SKM-1 (cell line): Measurements from ENCODE around the gene XRCC5.

ENCODE experiments used
- DNase-seq: peaks from one replicate; lab custom pipeline; 2025; ENCODE audit not compliant: unreplicated experiment; lab: John Stamatoyannopoulos, UW

Gene XRCC5

DNA sequence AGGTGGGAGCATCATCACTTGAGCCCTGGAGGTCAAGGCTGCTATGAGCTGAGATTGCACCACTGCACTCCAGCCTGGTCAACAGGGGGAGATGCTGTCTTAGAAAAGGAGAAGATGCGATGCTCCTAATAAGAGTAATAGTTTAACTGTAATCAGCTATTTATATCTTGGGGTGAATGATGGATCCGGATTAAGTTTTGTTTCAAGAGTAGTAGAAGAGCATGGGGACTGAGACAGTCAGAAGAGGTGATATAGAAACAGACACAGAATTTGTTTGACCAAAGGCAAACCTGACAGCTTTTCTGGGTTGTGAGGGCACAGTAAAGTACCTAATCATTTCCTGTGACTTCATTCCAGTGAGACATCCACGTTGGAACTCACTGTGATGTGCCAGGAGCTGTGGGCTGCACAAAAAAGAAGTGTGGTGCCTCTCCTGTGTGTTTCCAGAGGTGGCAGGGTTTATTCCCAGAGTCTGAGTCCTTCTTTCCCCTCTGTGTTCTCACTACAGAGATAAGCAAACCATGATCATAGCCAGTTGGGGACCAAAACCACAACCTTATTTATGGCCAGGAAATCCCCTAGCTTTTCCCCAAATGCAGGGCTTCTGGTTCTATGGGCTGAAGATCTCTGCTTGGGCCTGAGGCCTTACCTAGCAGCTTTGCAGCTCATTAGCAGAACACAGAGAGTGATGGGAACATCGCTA lies 113.7 kb downstream of the XRCC5 start:
- no peak for DNase-seq

DNA sequence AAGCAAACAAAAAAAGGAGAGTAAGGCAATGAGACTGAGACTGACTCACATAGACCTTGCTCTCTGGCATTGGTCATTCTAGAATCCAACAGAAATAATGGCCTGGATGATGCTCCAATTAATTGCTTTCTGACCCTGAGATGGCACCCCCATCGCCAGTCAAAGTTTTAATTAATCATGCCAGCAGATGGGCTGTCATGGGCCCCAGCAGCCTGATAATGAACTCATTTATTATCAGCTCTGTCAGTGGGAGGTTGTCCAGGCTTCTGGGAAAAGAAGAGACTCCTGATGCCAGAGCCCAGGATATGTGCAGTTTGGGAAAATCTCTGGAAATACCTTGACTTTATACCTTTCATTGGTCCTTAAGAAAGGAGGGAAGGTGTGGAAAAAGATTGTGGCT lies 115.2 kb downstream of the XRCC5 start:
- no peak for DNase-seq

DNA sequence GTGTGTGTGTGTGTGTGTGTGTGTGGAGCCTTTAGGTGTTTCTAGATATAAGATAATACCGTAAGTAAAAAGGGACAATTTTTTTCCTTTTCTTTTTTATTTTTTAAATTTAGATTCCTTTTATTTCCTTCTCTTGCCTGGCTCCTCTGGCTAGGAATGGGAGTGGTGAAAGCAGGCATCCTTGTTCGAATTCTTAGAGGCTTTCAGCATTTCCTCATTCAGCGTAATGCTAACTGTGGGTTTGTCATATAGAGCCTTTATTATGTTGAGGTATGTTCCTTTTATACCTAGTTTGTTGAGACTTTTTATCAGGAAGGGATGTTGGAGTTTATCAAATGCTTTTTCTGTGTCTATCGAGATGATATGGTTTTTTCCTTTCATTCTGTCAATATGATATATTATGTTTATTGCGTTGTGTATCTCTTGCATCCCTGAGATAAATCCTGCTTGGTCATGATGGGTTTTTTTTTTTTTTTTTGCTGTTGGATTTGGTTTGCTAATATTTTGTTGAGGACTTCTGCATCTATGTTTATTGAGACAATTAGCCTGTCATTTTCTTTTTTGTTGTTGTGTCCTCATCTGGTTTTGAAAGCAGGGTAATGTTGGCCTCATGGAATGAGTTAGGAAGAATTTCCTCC lies 120.2 kb downstream of the XRCC5 start:
- DNase-seq = no peak

DNA sequence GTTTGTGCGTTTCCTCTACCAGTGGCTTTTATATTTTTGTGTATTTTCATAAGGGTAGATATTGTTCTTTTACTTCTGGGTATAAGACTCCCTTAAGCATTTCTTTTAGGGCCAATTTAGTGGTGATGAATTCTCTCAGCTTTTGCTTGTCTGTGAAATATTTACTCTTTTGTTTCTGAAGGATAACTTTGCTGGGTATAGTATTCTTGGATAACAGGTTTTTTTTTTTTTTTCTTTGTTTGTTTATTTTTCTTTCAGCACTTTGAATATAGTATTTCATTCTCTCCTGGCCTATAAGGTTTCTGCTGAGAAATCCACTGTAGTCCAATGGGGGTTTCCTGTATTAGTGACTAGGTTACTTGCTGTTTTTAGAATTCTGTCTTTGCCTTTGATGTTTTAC lies 122.7 kb downstream of the XRCC5 start:
- DNase-seq = no peak

DNA sequence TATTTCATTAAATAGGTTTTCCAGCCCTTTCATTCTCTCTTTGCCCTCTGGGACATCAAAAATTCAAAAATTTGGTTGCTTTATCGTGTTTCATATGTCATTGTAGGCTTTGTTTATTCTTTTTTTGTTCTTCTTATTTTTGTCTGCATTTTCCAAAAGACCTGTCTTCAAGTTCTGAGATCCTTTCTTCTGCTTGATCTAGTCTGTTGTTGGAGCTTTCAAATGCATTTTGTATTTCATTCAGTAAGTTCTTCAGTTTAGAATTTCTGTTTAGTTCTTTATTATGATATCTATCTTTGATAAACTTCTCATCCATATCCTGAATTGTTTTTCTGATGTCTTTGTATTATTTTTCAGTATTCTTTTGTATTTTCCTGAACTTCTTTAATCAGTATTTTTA lies 123.6 kb downstream of the XRCC5 start:
- no peak for DNase-seq

DNA sequence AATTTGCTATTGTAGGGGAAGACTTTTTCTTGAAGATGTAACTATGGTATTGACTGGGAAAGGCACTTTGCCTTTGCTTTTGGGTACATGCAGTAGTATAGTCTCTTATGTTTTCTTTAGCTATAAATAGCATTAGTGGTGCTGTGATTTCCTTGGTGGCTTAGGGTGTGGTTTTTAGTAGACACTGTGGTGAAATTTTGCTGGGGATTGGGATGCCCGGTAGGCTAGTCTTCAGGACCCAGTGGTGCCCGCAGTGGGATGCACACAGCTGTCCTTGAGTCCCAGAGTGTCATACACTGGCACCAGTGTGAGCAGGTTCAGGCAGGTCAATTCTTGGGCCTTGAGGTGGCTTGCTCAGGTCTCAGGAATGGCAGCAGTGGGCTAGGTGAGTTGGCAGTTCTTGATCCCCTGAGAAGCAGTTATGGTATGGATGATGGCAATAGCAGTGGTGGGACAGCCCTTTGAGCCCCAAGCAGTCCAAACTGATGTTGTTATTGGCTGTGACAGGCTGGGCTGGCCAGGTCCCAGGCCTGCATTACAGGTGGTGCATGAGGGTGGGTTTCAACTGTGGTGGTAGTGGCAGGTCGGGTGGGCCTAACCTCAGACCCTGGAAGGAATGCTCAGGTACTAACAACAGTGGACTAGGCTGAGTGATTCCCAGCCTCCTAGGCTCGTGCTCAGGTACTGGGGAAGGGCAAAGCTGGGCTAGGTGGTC lies 124.3 kb downstream of the XRCC5 start:
- DNase-seq = no peak

DNA sequence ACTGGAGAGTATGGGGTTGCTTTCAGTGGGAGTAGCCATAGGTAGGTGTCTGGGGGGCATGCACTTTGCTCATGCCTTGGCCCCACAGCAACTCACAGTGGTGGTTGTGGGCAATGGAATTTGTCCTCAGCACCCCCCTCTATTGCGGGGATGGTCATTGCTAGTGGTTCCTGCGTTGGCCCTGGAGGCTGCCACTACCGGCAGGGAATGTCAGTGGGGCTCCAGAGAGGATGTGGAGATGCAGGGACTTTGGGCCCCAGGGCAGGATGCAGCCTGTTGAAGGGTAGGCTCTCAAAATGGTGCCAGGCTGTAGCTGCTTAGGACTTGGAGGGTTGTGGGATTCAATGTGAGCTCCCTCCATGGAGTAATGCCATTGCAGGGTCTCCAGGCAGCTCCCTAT lies 125.0 kb downstream of the XRCC5 start:
- no peak for DNase-seq

DNA sequence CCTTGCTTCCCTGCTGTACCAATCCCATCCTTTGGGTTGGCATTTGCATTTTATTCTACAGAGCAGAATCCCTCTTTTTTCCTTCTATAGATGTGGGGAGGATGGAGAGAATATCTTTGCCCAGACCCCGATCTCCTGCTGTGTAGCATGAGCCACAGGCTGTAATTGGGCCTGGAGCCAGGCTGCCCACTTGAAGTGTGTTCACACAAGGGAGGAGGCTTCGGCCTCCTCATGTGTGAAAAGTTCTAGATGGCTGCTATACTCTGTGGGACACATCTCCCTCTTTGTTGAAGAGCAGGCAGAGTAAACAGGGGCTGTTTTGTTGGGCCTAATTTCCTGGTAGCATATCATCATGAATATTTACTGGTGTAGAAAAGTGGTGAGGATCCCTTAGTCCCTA lies 126.3 kb downstream of the XRCC5 start:
- no peak for DNase-seq

DNA sequence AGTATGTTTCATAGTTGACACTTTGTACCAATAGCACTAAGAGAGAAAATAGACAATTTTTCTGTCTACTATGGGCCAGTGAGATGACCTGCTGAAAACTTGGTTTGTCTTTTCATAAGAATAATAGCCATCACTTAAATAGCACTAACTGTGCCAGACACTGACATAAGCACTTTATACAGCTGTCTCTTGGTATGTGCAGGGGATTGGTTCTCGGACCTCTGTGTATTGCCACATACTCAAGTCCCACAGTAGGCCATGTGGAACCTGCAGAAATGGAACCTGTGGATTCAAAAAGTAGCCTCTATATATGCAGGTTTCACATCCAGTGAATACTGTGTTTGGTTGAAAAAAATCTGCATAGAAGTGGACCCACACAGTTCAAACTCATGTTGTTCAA lies 126.7 kb downstream of the XRCC5 start:
- no peak for DNase-seq

DNA sequence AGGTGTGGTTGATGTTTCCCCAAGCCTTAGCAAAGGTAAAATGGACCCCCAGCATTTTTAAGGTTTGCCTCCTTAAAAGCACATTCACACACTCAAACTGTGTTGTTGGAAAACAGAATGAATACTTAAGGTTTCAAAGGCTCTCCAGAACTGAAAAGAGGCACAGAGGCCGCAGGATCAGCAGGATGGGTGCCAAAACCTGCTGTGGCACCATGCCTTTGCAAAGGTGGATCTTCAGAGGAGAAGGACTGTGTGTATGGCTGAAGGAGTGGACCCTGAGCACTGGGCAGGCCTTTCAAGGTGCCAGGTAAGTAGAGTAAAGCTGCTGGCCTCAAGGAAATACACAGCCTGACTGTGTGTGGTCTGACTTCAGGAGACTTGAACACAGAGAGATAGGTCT lies 127.3 kb downstream of the XRCC5 start:
- no peak for DNase-seq

DNA sequence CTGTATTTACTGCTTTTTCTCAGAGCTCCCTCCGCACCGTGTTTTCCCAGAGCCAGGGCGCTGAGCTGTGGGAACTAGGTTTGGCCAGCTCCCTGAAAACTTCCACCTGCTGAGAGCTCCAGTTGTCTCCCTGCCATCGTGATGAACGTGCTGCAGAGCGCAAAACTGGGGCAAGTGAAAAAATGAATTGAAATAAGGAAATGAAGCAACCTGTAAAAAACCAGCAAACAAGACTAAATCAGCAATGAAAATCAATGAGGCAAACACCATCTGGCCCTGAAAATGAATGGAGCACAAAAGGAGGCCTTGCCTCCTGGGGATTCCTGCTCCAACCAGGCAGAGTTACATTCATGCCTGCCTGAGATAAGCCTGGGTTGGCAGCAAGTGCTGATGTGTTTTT lies 133.2 kb downstream of the XRCC5 start:
- DNase-seq = no peak

DNA sequence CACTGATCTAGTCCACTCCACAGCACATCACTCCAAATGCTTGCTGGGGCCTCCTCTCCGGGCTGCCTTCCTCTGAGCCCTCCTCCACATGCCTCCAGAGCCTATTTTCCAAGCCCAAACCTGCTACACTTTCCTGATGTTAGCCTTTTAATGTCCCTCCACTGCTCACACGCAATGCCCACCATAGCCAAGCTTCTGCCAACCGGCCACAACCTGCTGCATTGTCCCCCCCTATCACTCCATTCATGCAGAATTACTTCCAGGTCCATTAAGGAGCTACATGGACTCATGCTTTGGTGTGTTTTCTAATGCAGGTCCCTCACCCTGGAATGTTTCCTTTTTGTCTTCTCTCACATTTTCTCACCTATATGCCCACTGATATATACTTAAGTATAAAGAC lies 133.9 kb downstream of the XRCC5 start:
- no peak for DNase-seq

DNA sequence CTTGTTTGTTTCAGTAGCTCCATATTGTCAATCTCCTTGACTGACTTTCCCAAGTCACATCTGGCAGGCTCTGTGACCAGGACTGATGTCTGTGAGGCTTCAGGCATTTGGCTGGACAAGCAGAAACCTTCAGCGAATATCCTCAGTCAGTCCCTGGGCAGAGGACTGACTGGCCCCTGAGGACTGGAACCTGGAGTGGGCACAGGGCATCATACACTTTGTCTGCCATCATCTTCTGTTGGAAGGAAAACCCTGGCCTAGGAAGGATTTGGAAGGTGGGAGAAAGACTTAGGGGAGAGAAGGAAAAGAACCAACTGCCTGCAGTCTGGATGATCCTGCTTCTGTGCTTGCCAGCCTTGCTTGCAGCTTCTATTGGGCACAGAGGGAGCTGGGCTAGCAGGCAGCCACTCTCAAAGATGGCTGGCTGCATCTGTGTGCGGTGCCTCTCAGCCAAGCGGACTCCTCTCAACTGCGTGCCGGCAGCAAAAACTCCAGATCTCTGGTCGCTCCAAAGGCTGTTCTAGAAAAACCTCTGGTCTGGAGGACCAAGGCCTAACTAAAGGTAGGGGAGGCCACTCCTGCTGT lies 136.3 kb downstream of the XRCC5 start:
- DNase-seq = no peak

DNA sequence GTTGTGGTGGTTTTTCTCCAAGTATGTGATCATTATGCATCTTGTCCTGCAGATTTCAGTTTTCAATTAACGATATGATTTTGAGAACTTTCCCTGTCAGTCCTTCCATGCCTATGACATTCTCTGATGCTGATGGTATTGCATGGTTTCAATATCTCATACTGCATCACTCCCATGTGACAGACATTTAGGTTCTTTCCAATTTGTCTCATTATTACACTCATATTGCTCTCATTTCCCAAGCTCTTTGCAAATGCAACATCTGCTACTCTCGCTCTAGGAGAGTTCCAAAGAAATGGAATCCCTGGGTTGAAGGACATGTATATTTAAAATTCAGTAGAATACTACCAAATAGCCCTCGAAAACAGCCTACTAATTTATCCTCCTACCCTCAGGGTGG lies 137.6 kb downstream of the XRCC5 start:
- no peak for DNase-seq
